ENCODE data around the gene BROX.

The BROX gene

DNA sequence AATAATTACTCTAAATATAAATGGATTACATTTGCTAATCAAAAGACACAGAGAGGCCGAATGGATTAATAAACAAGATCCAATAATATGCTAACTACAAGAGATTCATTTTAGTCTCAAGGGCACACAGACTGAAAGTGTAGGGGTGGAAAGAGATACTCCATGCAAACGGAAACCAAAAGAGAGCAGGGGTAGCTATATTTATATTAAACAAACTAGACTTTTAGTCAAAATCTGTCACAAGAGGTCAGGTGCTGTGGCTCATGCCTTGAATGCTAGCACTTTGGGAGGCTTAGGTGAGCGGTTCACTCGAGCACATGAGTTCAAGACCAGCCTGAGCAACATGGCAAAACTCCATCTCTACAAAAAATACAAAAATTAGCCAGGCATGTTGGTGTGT is 68.9 kb downstream of the BROX start:
- no peak for DNase-seq

DNA sequence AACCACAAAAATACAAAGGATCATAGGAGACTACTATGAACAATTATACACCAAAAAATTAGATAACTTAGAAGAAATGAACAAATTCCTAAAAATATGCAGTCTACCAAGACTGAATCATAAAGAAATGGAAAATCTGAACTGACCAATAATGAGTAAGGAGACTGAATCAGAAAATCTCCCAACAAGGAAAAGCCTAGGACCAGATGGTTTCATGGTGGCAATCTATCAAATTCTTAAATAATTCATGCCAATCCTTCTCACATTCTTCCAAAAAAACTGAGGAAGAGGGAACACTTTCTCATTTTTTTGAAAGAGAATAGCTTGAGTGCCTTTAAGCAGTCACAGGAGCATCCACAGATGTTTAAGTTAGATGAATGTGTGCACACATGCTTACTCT is 70.7 kb downstream of the BROX start:
- DNase-seq, result no peak

DNA sequence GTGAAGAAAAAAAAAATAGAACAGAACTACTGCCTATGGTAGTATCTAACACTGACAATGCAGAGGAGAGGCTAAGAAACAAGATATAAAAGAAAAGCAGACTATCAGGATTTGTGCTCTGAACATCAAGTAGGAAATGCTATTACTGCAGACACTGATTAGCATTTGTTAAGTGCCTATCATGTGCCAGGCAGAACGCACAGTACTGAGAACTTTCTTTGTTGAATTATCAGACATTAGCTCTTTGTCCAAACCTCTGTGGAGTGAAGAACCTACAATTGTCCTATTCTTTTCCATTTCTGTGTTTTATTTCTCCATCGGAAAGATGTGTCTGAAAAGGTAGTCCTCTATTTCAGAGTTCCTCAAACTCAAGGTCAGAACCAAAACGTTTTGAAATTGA is 72.0 kb downstream of the BROX start:
- no peak for DNase-seq

Measured in NCI-H2029 treated with DMSO at 0.1 percent for 48 hours (cell line).